HG03159 (cell line): Measurements from ENCODE around the gene ZXDC.

Source experiments
- ATAC-seq: cut with Tn5 transposase; IDR thresholded peaks from one replicate; pipeline ENCODE4 v1.9.1; 2021; ENCODE audit warnings: mild to moderate bottlenecking, moderate library complexity; ENCODE audit not compliant: unreplicated experiment

ZXDC gene

GRCh38 chr3:126474498-126475412 lies 936 bp downstream of the ZXDC start:
- peak; percentile 22 for ATAC-seq

- no peak for ATAC-seq
These were observed 2.2 kb downstream of the ZXDC start for GRCh38 chr3:126473292-126474168.

- ATAC-seq = no peak
These were observed 3.2 kb downstream of the ZXDC start for GRCh38 chr3:126472277-126473006.

GRCh38 chr3:126469479-126469878 lies 6.2 kb downstream of the ZXDC start:
- no peak for ATAC-seq

GRCh38 chr3:126468028-126468891 lies 7.4 kb downstream of the ZXDC start:
- ATAC-seq = no peak

- no peak for ATAC-seq
These were observed 8.1 kb downstream of the ZXDC start for GRCh38 chr3:126467611-126467955.

GRCh38 chr3:126466886-126467610 lies 8.6 kb downstream of the ZXDC start:
- no peak for ATAC-seq

- ATAC-seq = no peak
These were observed 9.7 kb downstream of the ZXDC start for GRCh38 chr3:126465928-126466544.

GRCh38 chr3:126464997-126465396 lies 10.7 kb downstream of the ZXDC start:
- ATAC-seq = no peak

- ATAC-seq = no peak
These were observed 11.2 kb downstream of the ZXDC start for GRCh38 chr3:126464494-126464893.

GRCh38 chr3:126464093-126464492 lies 11.6 kb downstream of the ZXDC start:
- no peak for ATAC-seq

- ATAC-seq = no peak
These were observed 12.2 kb downstream of the ZXDC start for GRCh38 chr3:126463521-126463920.

GRCh38 chr3:126461450-126462070 lies 14.1 kb downstream of the ZXDC start:
- no peak for ATAC-seq

GRCh38 chr3:126460381-126460780 lies 15.3 kb downstream of the ZXDC start:
- ATAC-seq = no peak

- no peak for ATAC-seq
These were observed 15.9 kb downstream of the ZXDC start for GRCh38 chr3:126459763-126460127.

GRCh38 chr3:126459111-126459762 lies 16.5 kb downstream of the ZXDC start:
- ATAC-seq = no peak

GRCh38 chr3:126456766-126457388 lies 18.8 kb downstream of the ZXDC start:
- ATAC-seq = no peak

- ATAC-seq = no peak
These were observed 19.5 kb downstream of the ZXDC start for GRCh38 chr3:126456211-126456610.
